Measurements from ENCODE around the gene LTB4R.
A peak's percentile ranks its signal among the peaks of the same experiment; 100 is the strongest.

The LTB4R gene

GRCh38 chr14:24308342-24309124, 2.8 kb upstream of the LTB4R start:
- H3K27ac ChIP-seq: no peak overlapping the region
- no peaks in the 10 kb centered on the region for H3K9me3 ChIP-seq
- no peak for TF ChIP-seq CTCF (IDR thresholded peaks at IDR 0.05)
- peaks cover 0 to 29% (median 16%) of the 10 kb centered on the region in 4 donors for H3K4me1 ChIP-seq
- H3K4me3 ChIP-seq: no peak overlapping the region
- H3K27me3 ChIP-seq: no peaks in the 10 kb centered on the region
- peaks cover 29 to 44% (median 38%) of the 10 kb centered on the region in 3 donors for H3K36me3 ChIP-seq
- intact Hi-C loops (cut with DNase I; ENCODE audit: low total_unique reads): no loop called here
- no peak for DNase-seq

- intact Hi-C loops (cut with DNase I; ENCODE audit: low total_unique reads): no loop called here
- Histone ChIP-seq H3K4me1 (peaks cover 0 to 29% (median 16%) of the 10 kb centered on the region in 4 donors), H3K27me3 (peaks cover 0 to under 1% of the 10 kb centered on the region in 2 donors)
These were observed 1.6 kb upstream of the LTB4R start, which contains the start of gene LTB4R2 for GRCh38 chr14:24309538-24310264. Gene LTB4R2 (plus strand): TSS chr14:24310140. CDS start chr14:24310665, 525 bp downstream.

GRCh38 chr14:24310265-24310645, 1.0 kb upstream of the LTB4R start:
- TF ChIP-seq CTCF (IDR thresholded peaks at IDR 0.05): no peak
- no peaks in the 10 kb centered on the region for H3K9me3 ChIP-seq
- intact Hi-C loops (cut with DNase I; ENCODE audit: low total_unique reads): no loop called here
- peaks cover 12 to 26% (median 21%) of the 10 kb centered on the region in 3 donors for H3K36me3 ChIP-seq
- peak overlapping the region; percentile 69 to 79 for H3K27ac ChIP-seq
- peaks cover 0 to 29% (median 16%) of the 10 kb centered on the region in 4 donors for H3K4me1 ChIP-seq
- DNase-seq: no peak
- H3K27me3 ChIP-seq: peaks cover 0 to 5% of the 10 kb centered on the region in 2 donors
- H3K4me3 ChIP-seq: peak overlapping the region; percentile 56

More at GRCh38 chr14:24309538-24310264, 1.6 kb upstream of the LTB4R start, which contains the start of gene LTB4R2:
- Histone ChIP-seq H3K4me3 (peak within 1 kb of the TSS; percentile 56), H3K36me3 (peaks cover 18 to 32% (median 26%) of the 10 kb centered on the region in 3 donors), H3K27ac (peak within 1 kb of the TSS; percentile 69 to 79), H3K9me3 (no peaks in the 10 kb centered on the region)
- no peak for TF ChIP-seq CTCF (IDR thresholded peaks at IDR 0.05)
- no peak for DNase-seq

- peaks cover 0 to 22% of the 10 kb centered on the region in 2 donors for H3K27me3 ChIP-seq
- intact Hi-C loops (cut with DNase I; ENCODE audit: low total_unique reads): no loop called here
- no peaks in the 10 kb centered on the region for H3K9me3 ChIP-seq
- H3K4me3 ChIP-seq: peak overlapping the region in 1 of 2 donors; percentile 56
- H3K4me1 ChIP-seq: peaks cover 0 to 37% (median 23%) of the 10 kb centered on the region in 4 donors
- peaks cover 0 to 9% (median 4%) of the 10 kb centered on the region in 3 donors for H3K36me3 ChIP-seq
- peak overlapping the region; percentile 69 to 79 for H3K27ac ChIP-seq
- no peak for DNase-seq
- TF ChIP-seq CTCF (IDR thresholded peaks at IDR 0.05): no peak
These were observed 724 bp downstream of the LTB4R start for GRCh38 chr14:24311837-24312615.
